A549 treated with CORT108297 at 1 μM for 4 hours (cell line): Measurements from ENCODE around the gene GDPGP1. TPM values are rescaled to one million over a fixed set of nuclear protein-coding genes. Genes with fewer than 3 reads are reported as not detected.

ENCODE experiments used
- total RNA-seq: library from RNA; stranded (reverse); fragments of 200-300 nt; extraction: Qiagen RNA extraction; gene quantifications from 5 replicates; pipeline ENCODE4 v1.2.3, GENCODE V29; 2022

The GDPGP1 gene
- 4.2 to 5.6 TPM (median 4.8 TPM) in 5 replicates for total RNA-seq

GRCh38 chr15:90234096-90234988 lies at the start of gene GDPGP1:
Gene GDPGP1, plus strand, starts transcription at chr15:90234209. Its CDS starts 6,700 bp downstream, at chr15:90240909.

GRCh38 chr15:90201130-90201943 lies 32.7 kb upstream of the GDPGP1 start, which contains the start of gene SEMA4B:
Gene SEMA4B, plus strand, starts transcription at chr15:90201330. Its CDS starts 249 bp downstream, at chr15:90201579.

GRCh38 chr15:90233387-90234095 lies 468 bp upstream of the GDPGP1 start, which contains the start of gene CIB1:
Gene CIB1, minus strand, starts transcription at chr15:90233941. Its CDS starts 56 bp downstream, at chr15:90233885.

GRCh38 chr15:90249203-90249863 lies 15.3 kb downstream of the GDPGP1 start, which contains the start of gene TTLL13:
Gene TTLL13, plus strand, starts transcription at chr15:90249556. Its CDS starts 1,075 bp downstream, at chr15:90250631.

GRCh38 chr15:90265271-90266060 lies 31.5 kb downstream of the GDPGP1 start, which contains the start of gene NGRN:
Gene NGRN, plus strand, starts transcription at chr15:90265672. Its CDS starts 41 bp downstream, at chr15:90265713.

Other genes with a start within 250 kb of the GDPGP1 start
- 11.9 to 18.5 TPM (median 15.3 TPM) in 5 replicates for gene ZNF710, start 232.9 kb upstream of the GDPGP1 start, total RNA-seq
- 38.9 to 50.3 TPM (median 43.4 TPM) in 5 replicates for gene IDH2, start 131.7 kb upstream of the GDPGP1 start, total RNA-seq
- 92.4 to 128 TPM (median 122 TPM) in 5 replicates for gene SEMA4B, start 32.9 kb upstream of the GDPGP1 start, total RNA-seq
- 183 to 242 TPM (median 230 TPM) in 5 replicates for gene CIB1, start 268 bp upstream of the GDPGP1 start, total RNA-seq
- 0.07 to 0.36 TPM (median 0.09 TPM) in 5 replicates for gene TTLL13, start 15.3 kb downstream of the GDPGP1 start, total RNA-seq
- 102 to 118 TPM (median 115 TPM) in 5 replicates for gene NGRN, start 31.5 kb downstream of the GDPGP1 start, total RNA-seq
- 0.53 to 1.0 TPM (median 0.61 TPM) in 5 replicates for gene ZNF774, start 118.1 kb downstream of the GDPGP1 start, total RNA-seq
- gene IQGAP1, start 154.0 kb downstream of the GDPGP1 start, total RNA-seq = 119 to 226 TPM (median 123 TPM) in 5 replicates